Measurements from ENCODE around the gene ALPL. TPM values are rescaled to one million over a fixed set of nuclear protein-coding genes. Genes with fewer than 3 reads are reported as not detected.

The ALPL gene
- total RNA-seq, 1 experiment from 2014 or later = 84.8 TPM

GRCh38 chr1:21492356-21492625, 16.9 kb upstream of the ALPL start:
- Histone ChIP-seq H3K4me1 (ENCODE audit: insufficient read depth, low read length) (no peaks in the 10 kb centered on the region), H3K23me2 (ENCODE audit: insufficient read length, low read depth, low read length, poor library complexity, severe bottlenecking) (no peaks in the 10 kb centered on the region), H3K18ac (ENCODE audit: insufficient read length, low read depth, low read length) (no peak overlapping the region), H4K5ac (ENCODE audit: insufficient read length, low read depth, low read length) (no peak overlapping the region), H3K56ac (ENCODE audit: insufficient read length, low read depth, low read length) (no peak overlapping the region), H3K9me3 (ENCODE audit: control insufficient read depth, low read depth, low read length) (no peaks in the 10 kb centered on the region), H2BK15ac (ENCODE audit: low read depth, low read length) (no peak overlapping the region), H4K91ac (ENCODE audit: insufficient read length, low read depth, low read length) (no peak overlapping the region), H2BK12ac (ENCODE audit: insufficient read length, low read depth, low read length) (no peak overlapping the region), H2AFZ (ENCODE audit: low read length) (no peak overlapping the region), H2BK120ac (ENCODE audit: low read depth, low read length, poor library complexity, severe bottlenecking) (no peak overlapping the region), H3K79me1 (ENCODE audit: insufficient read depth, low read depth, low read length, poor library complexity, severe bottlenecking) (no peaks in the 10 kb centered on the region), H3T11ph (ENCODE audit: low read length) (no peak overlapping the region), H3K9ac (ENCODE audit: extremely low read depth, insufficient read length, low read length) (no peak overlapping the region), H3K27ac (ENCODE audit: insufficient read length, low read depth, low read length) (no peak overlapping the region), H3K23ac (ENCODE audit: insufficient read length, low read depth, low read length) (no peak overlapping the region), H2BK20ac (ENCODE audit: low read depth, low read length, poor library complexity, severe bottlenecking) (no peak overlapping the region), H2AK5ac (ENCODE audit: insufficient read length, low read length) (no peak overlapping the region), H3K27me3 (ENCODE audit: insufficient read depth, low read length) (peaks cover 2% of the 10 kb centered on the region; the same call in 1 of the 2 replicates), H3K4me2 (ENCODE audit: insufficient read depth, insufficient read length, low read length) (no peak overlapping the region), H3K79me2 (ENCODE audit: insufficient read depth, low read length) (no peaks in the 10 kb centered on the region), H3K4ac (ENCODE audit: low read depth, low read length) (no peak overlapping the region), H3K14ac (ENCODE audit: insufficient read depth, low read length) (no peak overlapping the region), H4K8ac (replicated peaks; ENCODE audit: insufficient read length, low read depth, low read length) (no peak overlapping the region), H4K20me1 (ENCODE audit: control insufficient read depth, insufficient read depth, insufficient read length) (no peaks in the 10 kb centered on the region), H2BK5ac (ENCODE audit: insufficient read length, low read length) (no peak overlapping the region)
- H3K9me3 Mint-ChIP-seq = peaks cover 8 to 22% of the 10 kb centered on the region in 2 experiments
- peaks cover 18% of the 10 kb centered on the region for H3K27me3 Mint-ChIP-seq (ENCODE audit: low read depth)
- no CpG with 5 or more reads among the region's 4 CpGs for WGBS (ENCODE audit: extremely low coverage, insufficient read length, low lambda C conversion rate)
- peaks cover 0 to 14% (median 9%) of the 10 kb centered on the region in 3 experiments; a peak in 6 of 7 replicates for H3K36me3 Mint-ChIP-seq (ENCODE audit: insufficient read depth in 1 of 3, low read depth in 3 of 3)
- no peak for TF ChIP-seq CTCF (conservative IDR thresholded peaks at IDR 0.05)
- peak overlapping the region in 1 of 3 experiments; percentile 63; a peak in 2 of 7 replicates for H3K27ac Mint-ChIP-seq
- no peak overlapping the region for H3K4me3 Mint-ChIP-seq
- no peak for DNase-seq
- peaks cover 10 to 28% of the 10 kb centered on the region in 2 experiments for H3K4me1 Mint-ChIP-seq
